ENCODE data around the gene PRR33. TPM values are rescaled to one million over a fixed set of nuclear protein-coding genes. Genes with fewer than 3 reads are reported as not detected.

PRR33 gene
- total and polyA plus RNA-seq, 2 experiments from 2014 or later = 0.29 TPM; not detected in 1

DNA sequence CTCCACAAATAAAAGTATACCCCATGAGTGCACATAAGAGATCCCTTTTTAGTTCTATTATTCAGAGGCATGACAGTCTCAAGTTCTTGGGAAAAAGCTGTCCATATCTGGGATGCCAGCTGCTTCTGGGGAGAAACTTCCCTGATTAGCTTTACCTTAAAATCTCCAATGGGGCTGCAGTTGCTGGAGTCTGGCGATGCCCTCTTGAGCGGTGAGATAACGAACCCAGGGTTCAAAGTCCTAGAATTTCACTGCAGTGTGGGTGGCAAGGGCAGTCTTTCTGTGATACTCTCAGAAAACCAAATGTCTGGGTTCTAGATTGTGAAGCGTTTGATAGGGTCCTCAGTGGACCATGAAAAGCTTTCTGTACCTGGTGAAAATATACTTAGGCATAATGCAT is 7.4 kb upstream of the PRR33 start:
- Histone ChIP-seq H3K27ac (no peak overlapping the region), H4K20me1 (ENCODE audit: insufficient read depth, poor library complexity, severe bottlenecking) (no peaks in the 10 kb centered on the region), H3K4me1 (ENCODE audit: insufficient read depth) (no peaks in the 10 kb centered on the region), H3K4me3 (no peak overlapping the region), H3K79me2 (no peaks in the 10 kb centered on the region), H3K27me3 (no peaks in the 10 kb centered on the region), H3K4me2 (no peak overlapping the region), H3K9me2 (replicated peaks; ENCODE audit: insufficient read depth) (no peaks in the 10 kb centered on the region), H2AFZ (no peak overlapping the region), H3K9me3 (ENCODE audit: low read depth) (no peaks in the 10 kb centered on the region), H3K36me3 (replicated peaks; ENCODE audit: insufficient read depth, low read depth) (no peaks in the 10 kb centered on the region)
- no peak for DNase-seq (ENCODE audit: low spot score)
- TF ChIP-seq EZH2phosphoT487 (IDR thresholded peaks at IDR 0.05; ENCODE audit: low read depth, severe bottlenecking, unreplicated experiment) = no peak
- TF ChIP-seq, protein P1, sequence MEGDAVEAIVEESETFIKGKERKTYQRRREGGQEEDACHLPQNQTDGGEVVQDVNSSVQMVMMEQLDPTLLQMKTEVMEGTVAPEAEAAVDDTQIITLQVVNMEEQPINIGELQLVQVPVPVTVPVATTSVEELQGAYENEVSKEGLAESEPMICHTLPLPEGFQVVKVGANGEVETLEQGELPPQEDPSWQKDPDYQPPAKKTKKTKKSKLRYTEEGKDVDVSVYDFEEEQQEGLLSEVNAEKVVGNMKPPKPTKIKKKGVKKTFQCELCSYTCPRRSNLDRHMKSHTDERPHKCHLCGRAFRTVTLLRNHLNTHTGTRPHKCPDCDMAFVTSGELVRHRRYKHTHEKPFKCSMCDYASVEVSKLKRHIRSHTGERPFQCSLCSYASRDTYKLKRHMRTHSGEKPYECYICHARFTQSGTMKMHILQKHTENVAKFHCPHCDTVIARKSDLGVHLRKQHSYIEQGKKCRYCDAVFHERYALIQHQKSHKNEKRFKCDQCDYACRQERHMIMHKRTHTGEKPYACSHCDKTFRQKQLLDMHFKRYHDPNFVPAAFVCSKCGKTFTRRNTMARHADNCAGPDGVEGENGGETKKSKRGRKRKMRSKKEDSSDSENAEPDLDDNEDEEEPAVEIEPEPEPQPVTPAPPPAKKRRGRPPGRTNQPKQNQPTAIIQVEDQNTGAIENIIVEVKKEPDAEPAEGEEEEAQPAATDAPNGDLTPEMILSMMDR (IDR thresholded peaks at IDR 0.05; ENCODE audit: poor library complexity) = no peak
- TF ChIP-seq EZH2 (IDR thresholded peaks at IDR 0.05; ENCODE audit: borderline replicate concordance) = no peak
- WGBS (ENCODE audit: low lambda C conversion rate, missing lambda C conversion rate) = 62% methylated on average over 4 of the region's 4 CpGs

DNA sequence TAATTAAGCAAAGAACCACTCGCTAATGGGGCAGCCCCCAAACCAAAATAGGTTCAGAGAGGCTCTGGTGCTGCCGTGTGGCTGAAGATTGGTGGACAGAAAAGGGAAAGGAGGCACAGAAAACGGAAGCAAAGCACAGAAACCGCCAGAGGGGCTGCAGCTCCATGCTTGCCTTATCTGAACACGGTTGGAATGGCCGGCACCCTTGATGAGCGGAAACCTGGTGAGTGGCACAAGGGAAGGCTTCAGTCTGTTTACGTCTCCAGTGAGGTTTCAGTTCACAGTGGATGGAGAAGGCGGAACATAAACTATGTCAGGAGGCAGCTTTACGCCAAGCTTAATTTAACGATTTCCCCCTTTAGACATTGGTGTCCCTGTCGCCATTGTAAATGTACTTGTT is 5.2 kb upstream of the PRR33 start:
- no peak overlapping the region for H3K4me3 ChIP-seq
- H3K27me3 ChIP-seq = no peaks in the 10 kb centered on the region
- TF ChIP-seq EZH2 (IDR thresholded peaks at IDR 0.05; ENCODE audit: borderline replicate concordance) (no peak), EZH2phosphoT487 (IDR thresholded peaks at IDR 0.05; ENCODE audit: low read depth, severe bottlenecking, unreplicated experiment) (no peak)
- TF ChIP-seq, protein P1 (IDR thresholded peaks at IDR 0.05; ENCODE audit: poor library complexity) = no peak
- DNase-seq (ENCODE audit: low spot score) = no peak
- H3K4me1 ChIP-seq (ENCODE audit: insufficient read depth) = no peaks in the 10 kb centered on the region
- no peaks in the 10 kb centered on the region for H3K9me3 ChIP-seq (ENCODE audit: low read depth)
- no peaks in the 10 kb centered on the region for H3K79me2 ChIP-seq
- H3K4me2 ChIP-seq = no peak overlapping the region
- H3K36me3 ChIP-seq (replicated peaks; ENCODE audit: insufficient read depth, low read depth) = no peaks in the 10 kb centered on the region
- H2AFZ ChIP-seq = no peak overlapping the region
- no peak overlapping the region for H3K27ac ChIP-seq
- H4K20me1 ChIP-seq (ENCODE audit: insufficient read depth, poor library complexity, severe bottlenecking) = no peaks in the 10 kb centered on the region
- H3K9me2 ChIP-seq (replicated peaks; ENCODE audit: insufficient read depth) = no peaks in the 10 kb centered on the region
- 86% methylated on average over 12 of the region's 12 CpGs for WGBS (ENCODE audit: low lambda C conversion rate, missing lambda C conversion rate)

DNA sequence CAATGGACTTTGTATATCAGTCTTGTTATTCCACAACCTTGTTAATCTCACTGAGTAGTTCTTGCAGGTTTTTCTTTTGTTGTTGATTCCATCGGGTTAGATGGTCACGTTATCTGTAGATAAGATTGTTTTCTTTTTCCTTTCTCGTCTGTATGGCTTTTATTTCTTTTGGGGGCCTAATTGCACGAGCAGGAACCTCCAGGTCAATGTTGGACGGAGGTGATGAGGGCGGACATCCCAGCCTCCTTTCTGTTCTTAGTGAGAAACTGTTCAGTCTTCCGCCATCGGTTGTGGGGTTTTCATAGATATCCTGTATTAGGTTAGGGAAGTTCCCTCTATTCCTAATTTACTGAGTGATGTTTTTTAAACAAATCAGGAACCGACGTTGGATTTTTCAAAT is 4.8 kb upstream of the PRR33 start:
- no peak overlapping the region for H2AFZ ChIP-seq
- no peak overlapping the region for H3K27ac ChIP-seq
- no peaks in the 10 kb centered on the region for H3K36me3 ChIP-seq (replicated peaks; ENCODE audit: insufficient read depth, low read depth)
- H4K20me1 ChIP-seq (ENCODE audit: insufficient read depth, poor library complexity, severe bottlenecking) = no peaks in the 10 kb centered on the region
- no peaks in the 10 kb centered on the region for H3K79me2 ChIP-seq
- no peaks in the 10 kb centered on the region for H3K4me1 ChIP-seq (ENCODE audit: insufficient read depth)
- H3K9me2 ChIP-seq (replicated peaks; ENCODE audit: insufficient read depth) = no peaks in the 10 kb centered on the region
- no peak overlapping the region for H3K4me3 ChIP-seq
- DNase-seq (ENCODE audit: low spot score) = no peak
- no peak overlapping the region for H3K4me2 ChIP-seq
- no peaks in the 10 kb centered on the region for H3K9me3 ChIP-seq (ENCODE audit: low read depth)
- 77% methylated on average over 10 of the region's 10 CpGs for WGBS (ENCODE audit: low lambda C conversion rate, missing lambda C conversion rate)
- no peak for TF ChIP-seq EZH2 (IDR thresholded peaks at IDR 0.05; ENCODE audit: borderline replicate concordance)
- TF ChIP-seq EZH2phosphoT487 (IDR thresholded peaks at IDR 0.05; ENCODE audit: low read depth, severe bottlenecking, unreplicated experiment) = no peak
- TF ChIP-seq, protein P1 (IDR thresholded peaks at IDR 0.05; ENCODE audit: poor library complexity) = no peak
- no peaks in the 10 kb centered on the region for H3K27me3 ChIP-seq

DNA sequence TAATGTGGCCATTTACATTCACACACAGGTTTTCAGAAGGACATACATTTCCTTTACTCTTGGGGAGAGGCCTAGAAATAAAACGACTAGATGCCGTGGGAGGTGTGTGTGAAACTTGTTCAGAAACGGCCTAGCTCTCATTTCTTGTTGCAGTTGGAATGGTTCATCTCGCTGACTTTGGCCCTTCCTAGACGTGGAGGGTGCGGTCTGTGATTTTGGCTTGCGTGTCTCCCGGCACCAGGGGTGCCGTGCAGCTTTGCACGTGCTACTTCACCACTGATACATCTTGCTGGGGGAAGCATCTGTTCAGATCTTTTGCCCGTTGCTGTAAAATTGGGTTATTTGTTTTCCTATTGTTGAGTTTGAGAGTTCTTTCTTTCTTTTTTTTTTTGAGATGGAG is 3.1 kb upstream of the PRR33 start:
- H3K36me3 ChIP-seq (replicated peaks; ENCODE audit: insufficient read depth, low read depth) = no peaks in the 10 kb centered on the region

More for the DNA sequence above, 3.1 kb upstream of the PRR33 start:
- no peak overlapping the region for H3K27ac ChIP-seq
- TF ChIP-seq, protein P1 (IDR thresholded peaks at IDR 0.05; ENCODE audit: poor library complexity) = no peak
- TF ChIP-seq EZH2 (IDR thresholded peaks at IDR 0.05; ENCODE audit: borderline replicate concordance) (no peak), EZH2phosphoT487 (IDR thresholded peaks at IDR 0.05; ENCODE audit: low read depth, severe bottlenecking, unreplicated experiment) (no peak)
- H4K20me1 ChIP-seq (ENCODE audit: insufficient read depth, poor library complexity, severe bottlenecking) = no peaks in the 10 kb centered on the region
- H3K9me3 ChIP-seq (ENCODE audit: low read depth) = no peaks in the 10 kb centered on the region
- no peak overlapping the region for H2AFZ ChIP-seq
- WGBS (ENCODE audit: low lambda C conversion rate, missing lambda C conversion rate) = 94% methylated on average over 11 of the region's 11 CpGs
- H3K27me3 ChIP-seq = no peaks in the 10 kb centered on the region
- H3K4me3 ChIP-seq = no peak overlapping the region
- no peaks in the 10 kb centered on the region for H3K9me2 ChIP-seq (replicated peaks; ENCODE audit: insufficient read depth)
- no peak for DNase-seq (ENCODE audit: low spot score)
- no peaks in the 10 kb centered on the region for H3K4me1 ChIP-seq (ENCODE audit: insufficient read depth)
- no peak overlapping the region for H3K4me2 ChIP-seq
- no peaks in the 10 kb centered on the region for H3K79me2 ChIP-seq

All from hepatocyte (in vitro differentiated cells).